SK-N-MC (cell line): ENCODE results near the gene ODF2L.

Experiments used
- EZH2 ChIP-seq: fragments of 200-600 bp; sonication (generic); IDR thresholded peaks from one replicate; pipeline ENCODE4 v1.6.1; 2017; ENCODE audit warnings: antibody characterized with exemption
- FOXP2 ChIP-seq: optimal IDR thresholded peaks from 2 replicates; pipeline ENCODE3; 2011; ENCODE audit warnings: mild to moderate bottlenecking, moderate library complexity; ENCODE audit not compliant: insufficient read depth; ENCODE audit errors: extremely low read length, control extremely low read depth
- POLR2AphosphoS5 ChIP-seq: IDR thresholded peaks from 2 replicates; pipeline ENCODE4 v1.6.1; 2012; ENCODE audit warnings: mild to moderate bottlenecking, low read depth, low read length, borderline replicate concordance

GRCh38 chr1:86335916-86336315 lies 60.2 kb downstream of the ODF2L start:
- no peak for TF ChIP-seq EZH2
- TF ChIP-seq POLR2AphosphoS5 = no peak
- TF ChIP-seq FOXP2 = no peak
